Renal cortical epithelial cell (primary cell): ENCODE measurements around the gene XAB2. TPM values are rescaled to one million over a fixed set of nuclear protein-coding genes. Genes with fewer than 3 reads are reported as not detected.

ENCODE experiments used
- DNase-seq: peaks from one replicate; pipeline ENCODE4 v3.0.0-alpha.2; 2011; ENCODE audit warnings: low read depth
- total RNA-seq: library from RNA; depleted of rRNA; stranded (reverse); fragments of >200 nt; gene quantifications from 2 replicates; pipeline ENCODE4 v1.2.3, GENCODE V29; 2014

Gene XAB2
- total RNA-seq: 19.3 and 52.3 TPM in 2 replicates

DNA sequence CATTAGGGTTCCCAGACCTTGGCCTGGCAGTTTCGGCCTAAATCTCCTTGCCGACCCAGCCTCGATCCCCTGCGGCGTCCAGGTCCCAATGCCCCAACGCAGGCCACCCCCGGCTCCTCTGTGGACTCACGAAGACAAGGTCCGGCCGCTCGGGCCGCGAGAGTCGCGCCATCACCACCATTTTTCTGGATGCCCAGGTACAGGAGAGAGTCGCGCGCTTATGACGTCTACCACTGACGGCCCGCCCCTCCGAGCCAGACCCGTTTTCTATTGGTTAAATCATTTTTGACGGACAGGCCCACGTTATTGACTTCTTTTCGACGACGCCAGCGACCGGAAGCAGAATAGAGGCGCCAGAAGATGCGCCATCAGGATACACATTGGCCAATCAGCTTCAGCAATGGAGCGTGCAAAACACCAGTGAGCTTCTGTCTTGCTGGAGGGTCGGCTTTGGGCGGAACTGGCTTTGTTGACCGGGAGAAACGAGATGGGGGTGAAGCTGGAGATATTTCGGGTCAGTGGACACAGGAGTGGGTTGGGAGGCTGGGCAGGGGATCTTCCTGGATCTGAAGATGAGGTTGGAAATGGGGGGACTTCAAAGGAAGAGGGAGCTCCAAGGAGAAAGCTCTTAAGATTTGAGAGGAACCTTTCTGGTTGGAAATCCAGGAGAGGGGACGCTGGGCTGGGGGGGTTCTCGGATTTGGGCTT lies at the start of gene XAB2, which contains the start of gene PET100:
TSS of gene XAB2 (minus strand) at position 199 of the 708 bp plus-strand sequence. CDS start at position 181, 18 bp downstream.
TSS of gene PET100 (plus strand) at position 447 of the 708 bp plus-strand sequence. CDS start at position 488, 41 bp downstream.
- peak; percentile 98 for DNase-seq

GRCh38 chr19:7677669-7678311 lies 48.4 kb upstream of the XAB2 start:
- DNase-seq: no peak

DNA sequence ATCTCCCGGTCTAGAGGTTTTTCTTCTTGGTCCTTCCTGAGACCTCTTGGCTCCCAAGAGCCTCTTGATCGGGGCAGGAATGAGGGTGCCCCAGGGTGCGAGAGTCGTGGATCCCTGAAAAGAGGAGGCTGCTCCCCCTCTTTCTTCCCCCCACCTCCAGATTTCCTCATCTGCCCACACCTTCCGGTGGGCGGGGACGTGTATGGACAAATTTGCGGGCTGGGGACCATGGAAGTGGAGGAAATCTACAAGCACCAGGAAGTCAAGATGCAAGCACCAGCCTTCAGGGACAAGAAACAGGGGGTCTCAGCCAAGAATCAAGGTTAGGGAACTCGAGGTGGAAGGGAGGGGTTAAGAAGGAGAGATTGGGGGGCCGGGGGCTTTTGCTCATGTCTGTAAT lies 47.5 kb upstream of the XAB2 start, which contains the start of gene MCEMP1:
TSS of gene MCEMP1 (plus strand) at position 237 of the 400 bp plus-strand sequence. CDS start at position 268, 31 bp downstream.
- DNase-seq: no peak

DNA sequence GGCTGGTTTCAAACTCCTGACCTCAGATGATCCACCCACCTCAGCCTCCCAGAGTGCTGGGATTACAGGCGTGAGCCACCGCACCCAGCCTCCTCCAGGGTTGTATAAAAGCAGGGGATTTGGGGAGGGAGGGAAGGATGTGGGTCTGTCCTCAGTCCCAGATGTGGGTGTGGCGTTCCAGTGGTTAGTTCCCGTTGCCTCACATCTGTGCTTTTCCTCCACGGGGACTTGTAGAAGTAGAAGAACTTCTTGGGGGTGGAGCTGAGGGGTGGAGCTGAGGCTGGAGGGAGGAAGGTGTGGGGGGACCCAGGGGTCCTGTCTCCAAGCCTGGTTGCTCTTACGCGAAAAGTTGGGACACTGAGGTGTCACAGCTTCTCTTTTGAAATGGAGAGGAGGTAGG lies 47.0 kb upstream of the XAB2 start:
- no peak for DNase-seq

DNA sequence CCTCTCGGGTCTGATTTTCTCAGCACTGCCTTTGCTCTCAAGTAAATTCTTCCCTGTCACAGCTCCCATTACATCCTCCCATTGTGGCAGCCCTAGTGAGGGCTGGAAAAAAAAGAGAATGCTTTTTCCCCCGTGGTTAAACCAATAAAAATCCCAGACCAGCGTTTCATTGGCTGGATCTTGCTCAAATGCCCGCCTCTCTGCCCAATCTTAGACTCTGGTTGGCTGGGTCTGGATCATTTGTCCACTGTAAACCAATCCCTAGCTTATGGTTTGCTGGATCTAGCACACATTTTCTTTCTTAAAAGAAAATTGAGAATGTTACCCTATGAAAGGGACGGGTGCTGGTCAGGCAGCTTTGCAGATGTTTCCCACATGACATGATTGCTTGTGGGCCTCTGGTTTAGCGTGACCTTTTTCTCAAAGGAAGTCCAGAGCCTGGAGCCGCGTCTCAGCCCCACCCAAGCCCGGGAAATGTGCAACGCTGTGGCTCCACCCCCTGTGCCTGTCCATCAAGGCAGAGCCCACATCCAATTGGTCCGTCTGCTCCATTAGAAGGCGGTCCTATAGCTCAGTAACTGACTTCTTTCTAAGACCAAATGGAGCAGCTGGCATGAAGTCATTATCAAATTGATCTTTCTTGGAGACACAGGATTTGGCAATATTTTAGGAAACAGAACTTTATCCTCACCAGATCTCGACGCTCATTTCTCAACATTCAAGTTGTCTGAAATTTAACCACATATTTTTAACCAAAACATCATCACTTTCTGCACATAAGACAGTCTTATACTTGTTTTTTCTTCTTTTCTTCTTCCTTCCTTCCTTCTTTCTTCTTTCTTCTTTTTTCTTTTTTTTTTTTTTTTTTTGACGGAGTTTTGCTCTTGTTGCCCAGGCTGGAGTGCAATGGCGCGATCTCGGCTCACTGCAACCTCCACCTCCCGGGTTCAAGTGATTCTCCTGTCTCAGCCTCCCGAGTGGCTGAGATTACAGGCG lies 45.0 kb upstream of the XAB2 start:
- peak; percentile 17 for DNase-seq

- no peak for DNase-seq
Measured at GRCh38 chr19:7672522-7672921, 43.2 kb upstream of the XAB2 start.

GRCh38 chr19:7670790-7671189 lies 41.4 kb upstream of the XAB2 start:
- DNase-seq: no peak

DNA sequence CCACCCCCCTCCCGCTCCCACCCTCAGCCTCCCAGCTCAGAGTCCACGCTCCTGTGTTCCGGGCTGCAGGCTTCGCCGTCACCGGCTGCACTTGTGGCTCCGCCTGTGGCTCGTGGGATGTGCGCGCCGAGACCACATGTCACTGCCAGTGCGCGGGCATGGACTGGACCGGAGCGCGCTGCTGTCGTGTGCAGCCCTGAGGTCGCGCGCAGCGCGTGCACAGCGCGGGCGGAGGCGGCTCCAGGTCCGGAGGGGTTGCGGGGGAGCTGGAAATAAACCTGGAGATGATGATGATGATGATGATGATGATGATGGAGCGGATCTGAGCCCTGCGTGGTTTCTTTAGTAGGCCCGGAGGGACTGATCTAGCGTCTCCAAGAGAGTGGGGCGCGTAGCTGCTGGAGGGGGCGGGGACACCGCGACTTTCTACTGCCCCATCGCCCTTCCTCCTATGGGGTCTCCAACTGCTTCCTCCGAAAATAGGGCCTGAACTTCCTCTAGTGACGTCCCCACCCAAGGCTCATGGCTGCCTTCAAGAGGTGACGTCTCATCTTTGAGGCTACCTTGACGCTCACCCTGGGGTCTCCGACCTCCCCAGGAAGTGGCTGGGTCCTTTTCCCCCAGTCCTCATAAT lies 40.9 kb upstream of the XAB2 start:
- DNase-seq: no peak

DNA sequence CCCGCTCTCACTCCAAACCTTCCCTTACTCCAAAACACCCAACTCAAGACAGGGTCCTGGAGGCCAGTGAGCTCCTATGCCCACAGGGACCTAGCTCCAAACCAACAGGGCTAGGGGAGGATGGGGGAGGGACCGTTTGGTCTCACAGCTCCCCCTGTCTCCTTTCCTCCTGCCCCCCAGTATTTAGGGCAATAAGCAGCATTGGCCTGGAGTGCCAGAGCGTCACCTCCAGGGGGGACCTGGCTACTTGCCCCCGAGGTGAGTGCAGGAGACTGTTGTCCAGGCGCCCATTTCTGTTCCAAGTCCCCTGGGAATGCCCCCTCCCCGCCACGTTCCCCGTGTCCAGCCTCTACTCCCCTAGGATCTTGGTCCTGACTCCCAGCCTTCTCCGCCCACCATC lies 40.3 kb upstream of the XAB2 start:
- DNase-seq: no peak

DNA sequence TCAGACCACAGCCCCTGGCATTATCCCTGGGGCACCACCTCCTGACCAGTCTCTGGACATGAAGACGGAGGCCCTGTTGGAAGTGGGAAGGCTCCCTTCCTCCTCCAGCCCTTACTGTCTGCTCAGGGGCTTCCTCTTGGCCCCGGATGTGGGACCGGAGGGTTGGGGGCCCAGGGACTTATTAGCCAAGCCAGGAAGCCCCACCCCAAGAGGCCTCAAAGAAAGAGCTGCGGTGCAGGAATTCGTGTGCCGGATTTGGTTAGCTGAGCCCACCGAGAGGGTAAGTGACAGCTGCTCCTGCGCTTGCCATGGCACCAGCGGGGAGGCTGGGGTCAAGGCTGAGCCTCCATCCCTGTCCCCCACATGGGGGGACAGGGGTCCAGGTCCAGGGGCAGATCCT lies 39.5 kb upstream of the XAB2 start, which contains the start of gene RETN:
TSS of gene RETN (plus strand) at position 208 of the 400 bp plus-strand sequence. CDS start 278 bp downstream, outside the sequence.
- no peak for DNase-seq

GRCh38 chr19:7665076-7665475 lies 35.7 kb upstream of the XAB2 start:
- no peak for DNase-seq

DNA sequence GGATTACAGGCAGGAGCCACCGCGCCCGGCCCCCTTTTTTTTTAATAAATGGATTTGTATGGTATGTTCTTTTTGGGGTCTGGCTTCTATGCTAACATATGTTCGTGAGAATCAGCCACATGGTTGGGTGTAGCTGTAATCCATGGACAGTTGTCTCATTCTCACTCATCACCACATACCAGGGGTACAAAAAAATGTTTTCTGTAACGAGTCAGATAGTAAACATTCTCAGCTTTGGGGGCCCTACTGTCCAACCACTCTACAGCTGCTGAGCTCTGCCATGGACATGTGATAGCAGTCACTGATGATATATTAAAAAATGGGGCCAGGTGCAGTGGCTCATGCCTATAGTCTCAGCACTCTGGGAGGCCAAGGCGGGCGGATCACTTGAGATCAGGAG lies 34.4 kb upstream of the XAB2 start:
- no peak for DNase-seq

DNA sequence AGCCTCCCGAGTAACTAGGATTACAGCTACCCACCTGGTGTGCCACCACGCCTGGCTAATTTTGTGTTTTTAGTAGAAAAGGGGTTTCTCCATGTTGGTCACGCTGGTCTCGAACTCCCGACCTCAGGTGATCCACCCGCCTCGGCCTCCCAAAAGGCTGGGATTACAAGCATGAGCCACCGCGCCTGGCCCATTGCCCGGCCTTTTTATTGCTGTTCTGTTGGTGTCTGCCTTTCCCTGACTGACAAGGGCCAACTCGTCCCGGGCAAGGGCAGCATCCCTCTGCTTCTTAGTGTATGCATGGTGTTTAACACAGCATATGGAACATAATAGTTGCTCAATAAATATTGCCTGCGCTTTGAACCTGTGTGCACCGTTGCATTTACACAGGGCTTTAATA lies 33.3 kb upstream of the XAB2 start:
- DNase-seq: no peak

- DNase-seq: no peak
Measured at GRCh38 chr19:7661744-7662538, 32.6 kb upstream of the XAB2 start.

- no peak for DNase-seq
Measured at GRCh38 chr19:7658219-7658686, 28.9 kb upstream of the XAB2 start.

GRCh38 chr19:7657131-7657751 lies 27.9 kb upstream of the XAB2 start:
- DNase-seq: no peak

GRCh38 chr19:7655581-7655980 lies 26.2 kb upstream of the XAB2 start:
- DNase-seq: no peak

DNA sequence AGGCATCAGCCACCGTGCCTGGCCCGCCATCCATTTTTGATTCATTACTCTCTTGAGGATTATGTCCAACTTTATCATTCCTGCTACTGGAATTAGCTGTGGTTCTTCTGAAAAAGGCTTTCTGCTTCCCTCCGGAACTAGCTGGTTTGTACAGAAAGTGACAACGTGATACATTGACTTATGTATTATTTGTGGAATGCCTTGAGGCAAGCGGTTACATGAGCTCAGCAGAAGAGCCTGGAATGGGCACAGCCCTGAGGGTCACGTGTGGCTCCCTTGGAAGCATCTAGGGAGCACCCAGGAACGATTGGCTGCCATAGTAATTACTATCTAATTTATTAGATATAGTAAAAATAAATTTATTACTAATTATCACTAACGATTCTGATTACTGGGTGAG lies 25.1 kb upstream of the XAB2 start:
- DNase-seq: no peak

DNA sequence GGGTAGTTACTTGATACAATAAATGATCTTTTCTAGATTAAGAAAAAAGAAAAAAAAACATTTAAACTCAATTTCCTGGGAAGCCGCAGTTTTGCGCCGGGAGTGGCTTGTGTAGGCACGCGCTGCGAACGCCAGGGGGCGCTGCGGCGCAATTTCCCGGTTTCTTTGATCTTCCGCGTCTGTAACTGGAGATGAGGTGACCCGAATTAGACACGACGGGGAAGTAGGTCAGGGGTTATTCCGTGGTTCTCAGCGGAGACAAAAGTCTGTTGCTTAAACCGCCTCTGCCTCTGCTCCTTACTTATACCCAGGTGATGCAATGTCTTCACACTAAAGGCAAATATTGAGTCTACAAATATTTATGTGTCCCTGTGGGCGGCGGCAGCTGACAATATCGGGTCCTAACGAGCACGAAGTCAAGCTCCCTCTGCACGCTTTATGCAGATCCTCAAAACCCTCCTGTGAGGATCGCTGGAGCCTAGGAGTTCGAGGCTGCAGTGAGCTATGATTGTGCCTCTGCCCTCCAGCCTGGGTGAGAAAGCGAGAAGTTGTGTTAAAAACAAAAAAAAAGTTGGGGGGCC lies 22.8 kb upstream of the XAB2 start:
- peak; percentile 78 for DNase-seq

- no peak for DNase-seq
Measured at GRCh38 chr19:7650148-7650547, 20.8 kb upstream of the XAB2 start.
